ENCODE data around the gene DNPH1. TPM values are rescaled to one million over a fixed set of nuclear protein-coding genes. Genes with fewer than 3 reads are reported as not detected.

Gene DNPH1
- polyA plus RNA-seq, 1 donor from 2014 or later, result 48.3 TPM

Other genes with a start within 250 kb of the DNPH1 start
- gene PPP2R5D, start 244.9 kb downstream of the DNPH1 start, polyA plus RNA-seq, result 41.1 and 43.7 TPM in 2 replicates
- gene MEA1, start 215.5 kb downstream of the DNPH1 start, polyA plus RNA-seq, result 115 and 119 TPM in 2 replicates
- gene KLHDC3, start 215.2 kb downstream of the DNPH1 start, polyA plus RNA-seq, result 232 and 244 TPM in 2 replicates
- gene RRP36, start 207.9 kb downstream of the DNPH1 start, polyA plus RNA-seq, result 73.1 and 79.2 TPM in 2 replicates
- 25.7 and 32.2 TPM in 2 replicates for gene CUL7, start 175.6 kb downstream of the DNPH1 start, polyA plus RNA-seq
- 17.2 and 22.5 TPM in 2 replicates for gene MRPL2, start 170.0 kb downstream of the DNPH1 start, polyA plus RNA-seq
- 74.0 and 75.3 TPM in 2 replicates for gene KLC4, start 169.8 kb downstream of the DNPH1 start, polyA plus RNA-seq
- 32.5 and 47.4 TPM in 2 replicates for gene PTK7, start 153.2 kb downstream of the DNPH1 start, polyA plus RNA-seq
- 24.8 and 28.9 TPM in 2 replicates for gene SRF, start 58.2 kb downstream of the DNPH1 start, polyA plus RNA-seq
- 65.0 and 79.0 TPM in 2 replicates for gene CUL9, start 47.3 kb downstream of the DNPH1 start, polyA plus RNA-seq
- gene TTBK1, start 14.0 kb upstream of the DNPH1 start, polyA plus RNA-seq, result 4.2 and 6.8 TPM in 2 replicates
- gene SLC22A7, start 68.8 kb upstream of the DNPH1 start, polyA plus RNA-seq, result 2.3 and 2.4 TPM in 2 replicates
- gene CRIP3, start 79.3 kb upstream of the DNPH1 start, polyA plus RNA-seq, result 3.7 and 11.6 TPM in 2 replicates
- 11.7 and 16.1 TPM in 2 replicates for gene ZNF318, start 140.2 kb upstream of the DNPH1 start, polyA plus RNA-seq
- gene ABCC10, start 198.1 kb upstream of the DNPH1 start, polyA plus RNA-seq, result 22.4 and 29.6 TPM in 2 replicates
- gene DLK2, start 226.1 kb upstream of the DNPH1 start, polyA plus RNA-seq, result 17.2 and 19.8 TPM in 2 replicates
- 11.4 and 12.6 TPM in 2 replicates for gene TJAP1, start 248.1 kb upstream of the DNPH1 start, polyA plus RNA-seq

All from neural cell (in vitro differentiated cells).